Choroid plexus epithelial cell (primary cell): ENCODE measurements around the gene CAMK2G.

ENCODE experiments used
- DNase-seq: peaks from one replicate; pipeline ENCODE4 v3.0.0-alpha.2; 2010; ENCODE audit warnings: low read depth
- H3K4me3 ChIP-seq: 2 replicates; pipeline ENCODE4 v1.5.1; 2011; ENCODE audit warnings: low read depth, mild to moderate bottlenecking, control low read depth, low read length, moderate library complexity
- TF ChIP-seq, protein P1 (sequence below): conservative IDR thresholded peaks from 2 replicates; pipeline ENCODE4 v1.5.1; 2011; ENCODE audit warnings: low read depth, mild to moderate bottlenecking, control low read depth, inconsistent platforms, low read length, moderate library complexity

The CAMK2G gene

GRCh38 chr10:73873142-73873837, 1.1 kb downstream of the CAMK2G start:
- peak overlapping the region; percentile 73 for H3K4me3 ChIP-seq
- TF ChIP-seq, protein P1, sequence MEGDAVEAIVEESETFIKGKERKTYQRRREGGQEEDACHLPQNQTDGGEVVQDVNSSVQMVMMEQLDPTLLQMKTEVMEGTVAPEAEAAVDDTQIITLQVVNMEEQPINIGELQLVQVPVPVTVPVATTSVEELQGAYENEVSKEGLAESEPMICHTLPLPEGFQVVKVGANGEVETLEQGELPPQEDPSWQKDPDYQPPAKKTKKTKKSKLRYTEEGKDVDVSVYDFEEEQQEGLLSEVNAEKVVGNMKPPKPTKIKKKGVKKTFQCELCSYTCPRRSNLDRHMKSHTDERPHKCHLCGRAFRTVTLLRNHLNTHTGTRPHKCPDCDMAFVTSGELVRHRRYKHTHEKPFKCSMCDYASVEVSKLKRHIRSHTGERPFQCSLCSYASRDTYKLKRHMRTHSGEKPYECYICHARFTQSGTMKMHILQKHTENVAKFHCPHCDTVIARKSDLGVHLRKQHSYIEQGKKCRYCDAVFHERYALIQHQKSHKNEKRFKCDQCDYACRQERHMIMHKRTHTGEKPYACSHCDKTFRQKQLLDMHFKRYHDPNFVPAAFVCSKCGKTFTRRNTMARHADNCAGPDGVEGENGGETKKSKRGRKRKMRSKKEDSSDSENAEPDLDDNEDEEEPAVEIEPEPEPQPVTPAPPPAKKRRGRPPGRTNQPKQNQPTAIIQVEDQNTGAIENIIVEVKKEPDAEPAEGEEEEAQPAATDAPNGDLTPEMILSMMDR, result no peak
- DNase-seq, result no peak

GRCh38 chr10:73872190-73872710, 2.1 kb downstream of the CAMK2G start:
- TF ChIP-seq, protein P1, result peak; percentile 47
- H3K4me3 ChIP-seq, result no peak overlapping the region
- peak; percentile 42 for DNase-seq

DNA sequence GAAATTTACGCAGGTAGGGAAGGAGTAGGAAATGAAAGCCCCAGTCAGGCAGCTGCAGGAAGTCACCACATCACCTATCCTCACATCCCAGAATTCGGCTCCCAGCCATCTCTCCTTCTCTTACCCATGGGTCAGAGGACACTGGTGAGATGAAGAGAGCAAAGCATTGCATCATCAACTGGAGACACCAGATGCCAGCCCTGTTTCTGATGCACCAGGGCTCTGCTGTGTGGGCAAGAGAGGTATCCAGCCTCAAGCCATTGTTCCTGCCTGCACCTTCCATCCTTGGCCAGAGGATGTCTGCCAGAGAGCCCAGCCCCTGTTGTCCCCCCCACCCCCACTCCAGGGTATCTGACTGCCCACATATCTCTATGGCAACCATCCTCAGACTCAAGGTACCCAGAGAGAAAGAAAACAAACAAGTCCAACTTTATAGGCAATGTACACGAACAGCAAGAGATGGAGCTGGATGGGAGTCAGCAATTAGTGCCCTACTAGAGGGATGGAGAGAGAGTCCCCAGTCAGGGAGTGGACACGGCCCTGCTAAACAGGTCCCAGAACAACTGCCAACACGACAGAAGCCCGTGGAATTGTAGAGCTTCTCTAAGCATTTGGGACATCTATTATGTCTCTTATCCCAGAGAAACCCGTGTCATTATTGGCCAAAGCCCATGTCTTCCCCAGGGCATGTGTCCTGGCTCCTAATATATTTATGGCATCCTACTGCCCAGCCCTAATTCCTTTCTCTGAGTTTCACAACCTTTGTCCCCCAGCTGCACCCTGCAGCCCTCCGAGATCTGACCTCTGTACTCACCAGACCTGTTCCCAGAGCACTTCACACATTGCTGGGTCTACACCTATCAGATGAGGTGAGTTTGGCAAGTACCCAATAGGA, 2.8 kb downstream of the CAMK2G start:
- DNase-seq, result no peak
- no peak overlapping the region for H3K4me3 ChIP-seq
- TF ChIP-seq, protein P1, result no peak

GRCh38 chr10:73868655-73869195, 5.6 kb downstream of the CAMK2G start:
- TF ChIP-seq, protein P1, result no peak
- DNase-seq, result no peak
- no peak overlapping the region for H3K4me3 ChIP-seq

DNA sequence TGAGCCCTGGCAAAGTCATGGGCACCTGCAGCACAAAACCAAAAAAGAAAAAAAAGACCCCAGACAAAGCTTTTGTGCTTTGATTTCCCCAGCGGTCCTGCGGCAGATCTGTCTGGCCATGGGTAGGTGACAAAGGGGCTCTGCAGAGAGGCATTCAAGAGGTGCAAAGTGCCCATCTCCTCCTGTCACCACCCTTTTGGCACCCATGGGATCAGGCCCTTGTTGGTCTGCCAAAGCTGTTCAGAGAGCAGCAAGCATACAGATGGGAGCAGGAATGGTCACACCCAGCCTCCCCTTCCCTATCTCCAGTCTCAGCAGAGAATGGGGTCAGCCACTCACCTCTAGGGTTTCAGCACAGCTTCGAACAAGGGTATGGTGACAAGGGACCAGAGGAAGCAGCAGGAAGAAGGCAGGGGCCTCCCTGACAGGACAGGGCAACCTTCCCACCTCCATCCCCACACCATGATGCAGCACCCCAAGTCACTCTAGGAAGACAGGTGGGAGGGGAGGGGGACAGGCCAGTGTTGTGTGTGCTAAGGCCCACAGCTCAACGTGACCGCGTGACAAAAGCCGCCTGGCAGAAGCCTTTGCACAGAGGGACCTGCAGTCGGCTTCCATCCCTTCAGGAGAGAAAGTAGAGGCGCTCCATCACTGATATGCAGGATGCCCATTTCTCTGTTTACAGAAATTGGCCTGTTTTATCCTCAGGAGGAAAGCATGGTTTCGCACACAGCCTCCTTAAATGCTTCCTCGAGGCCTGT, 6.3 kb downstream of the CAMK2G start:
- TF ChIP-seq, protein P1, result no peak
- DNase-seq, result no peak
- H3K4me3 ChIP-seq, result no peak overlapping the region

DNA sequence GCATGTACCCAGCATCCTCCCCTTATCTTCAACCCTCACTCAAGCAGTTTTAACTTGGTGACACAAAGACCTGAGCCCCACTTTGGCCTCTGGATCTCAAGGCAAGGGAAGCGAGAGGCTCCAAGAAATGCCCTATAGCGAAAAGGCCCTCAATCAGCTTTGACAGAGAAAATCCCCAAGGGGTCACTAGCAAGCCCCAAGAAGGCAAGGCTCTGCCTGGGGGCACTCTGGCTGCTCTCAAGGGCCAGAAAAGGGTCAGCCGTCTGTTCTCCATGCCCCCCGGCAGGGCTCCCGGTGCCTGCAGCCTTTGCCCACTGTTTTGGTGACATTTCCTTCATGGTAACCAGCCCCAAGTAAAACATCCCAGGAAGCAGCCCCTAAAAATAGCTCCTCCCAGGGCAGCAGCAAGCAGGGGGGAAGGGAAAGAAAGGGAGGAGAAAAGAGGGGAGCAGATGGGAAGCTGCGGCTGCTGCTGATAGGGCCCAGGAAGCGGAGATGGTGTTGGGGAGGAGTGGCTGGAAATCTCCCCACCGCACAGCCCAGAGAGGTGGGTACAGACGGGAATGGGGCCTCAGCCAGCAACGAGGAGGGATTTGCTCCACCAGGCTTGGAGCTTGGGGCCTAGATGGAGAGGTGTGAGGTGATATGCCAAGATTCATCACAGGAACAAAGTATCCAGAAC, 7.1 kb downstream of the CAMK2G start:
- TF ChIP-seq, protein P1, result no peak
- H3K4me3 ChIP-seq, result no peak overlapping the region
- DNase-seq, result no peak
